B cell (primary cell): ENCODE results near the gene CNMD. TPM values are rescaled to one million over a fixed set of nuclear protein-coding genes. Genes with fewer than 3 reads are reported as not detected.

ENCODE experiments used
- ATAC-seq: fragments of 200-7000 bp; cut with Tn5 transposase; one replicate; pipeline ENCODE4 v1.10.0; 2021; ENCODE audit warnings: low read depth, mild to moderate bottlenecking, moderate number of reproducible peaks, moderate library complexity
- CTCF ChIA-PET: fragments of 350-600 bp; sonication (Branson Sonifier 250); formaldehyde crosslinking; loops from one replicate; lab custom pipeline; 2021; ENCODE audit warnings: antibody characterized with exemption, inconsistent platforms; lab: Charles Lee
- POLR2A ChIA-PET: fragments of 350-600 bp; sonication (Branson Sonifier 250); formaldehyde crosslinking; loops from one replicate; lab custom pipeline; 2021; ENCODE audit warnings: antibody characterized with exemption; lab: Charles Lee
- DNase-seq: peaks from one replicate; pipeline ENCODE4 v3.0.0; 2013
- H2AFZ ChIP-seq: 2 replicates; pipeline ENCODE4 v1.6.1; 2012; ENCODE audit warnings: mild to moderate bottlenecking, low read depth, low read length; ENCODE audit not compliant: insufficient read depth, poor library complexity, severe bottlenecking
- H3K27ac ChIP-seq, 2 donors: 1 replicate in 1 of 2; 2 replicates in 1 of 2; pipeline ENCODE4 v1.5.1; 2012 to 2013; ENCODE audit warnings: low read length in 2 of 2, mild to moderate bottlenecking in 2 of 2, moderate library complexity in 1 of 2
- H3K27me3 ChIP-seq, 4 experiments: fragments of 200-600 bp in 1 of 4; sonication (generic) in 1 of 4; replicated peaks in 1 of 4; 1 replicate in 2 of 4; 2 replicates in 2 of 4; pipeline versions ENCODE4 v1.6.1 to v1.7.0; 2013 to 2016; ENCODE audit warnings: low read length in 3 of 4, mild to moderate bottlenecking in 2 of 4, mixed read lengths in 1 of 4, moderate library complexity in 1 of 4; ENCODE audit not compliant: insufficient read depth in 4 of 4, control insufficient read depth in 3 of 4; ENCODE audit errors: control extremely low read depth in 1 of 4
- H3K36me3 ChIP-seq, 2 experiments: replicated peaks in 1 of 2; 1 replicate in 1 of 2; 2 replicates in 1 of 2; pipeline versions ENCODE4 v1.6.1 to v1.7.1; 2013; ENCODE audit warnings: low read length in 1 of 2; ENCODE audit not compliant: insufficient read depth in 2 of 2, control insufficient read depth in 1 of 2; ENCODE audit errors: control extremely low read depth in 1 of 2, extremely low read depth in 1 of 2
- H3K4me1 ChIP-seq, 2 donors: fragments of 200-600 bp in 1 of 2; sonication (generic) in 1 of 2; 1 replicate in 1 of 2; 2 replicates in 1 of 2; pipeline versions ENCODE4 v1.5.1 to v1.6.1; 2013 to 2017; ENCODE audit warnings: low read length in 2 of 2; ENCODE audit not compliant: control insufficient read depth in 2 of 2, insufficient read depth in 2 of 2
- H3K4me2 ChIP-seq: replicated peaks from 2 replicates; pipeline ENCODE3; 2012; ENCODE audit warnings: mild to moderate bottlenecking, low read depth, low read length; ENCODE audit not compliant: poor library complexity, severe bottlenecking
- H3K4me3 ChIP-seq, 5 experiments: fragments of 200-600 bp in 1 of 5; sonication (generic) in 1 of 5; 1 replicate in 3 of 5; 2 replicates in 2 of 5; pipeline versions ENCODE4 v1.5.1 to v1.7.0; 2011 to 2016; ENCODE audit warnings: low read length in 4 of 5, mild to moderate bottlenecking in 4 of 5, low read depth in 2 of 5, control low read depth in 1 of 5, moderate library complexity in 1 of 5; ENCODE audit not compliant: insufficient read depth in 1 of 5; ENCODE audit errors: control extremely low read depth in 1 of 5, extremely low read depth in 1 of 5
- H3K79me2 ChIP-seq: fragments of 200-600 bp; sonication (generic); one replicate; pipeline ENCODE4 v1.6.0; 2016; ENCODE audit warnings: low read length; ENCODE audit not compliant: control insufficient read depth, insufficient read depth
- H3K9ac ChIP-seq: fragments of 200-600 bp; sonication (generic); 2 replicates; pipeline ENCODE4 v1.6.1; 2017; ENCODE audit warnings: mild to moderate bottlenecking, low read length, moderate library complexity
- H3K9me3 ChIP-seq, 3 donors: one replicate each; pipeline versions ENCODE4 v1.6.1 to v1.7.1; 2013; ENCODE audit warnings: low read length in 2 of 3; ENCODE audit not compliant: control insufficient read depth in 2 of 3, insufficient read depth in 1 of 3; ENCODE audit errors: control extremely low read depth in 1 of 3
- H4K20me1 ChIP-seq: 2 replicates; pipeline ENCODE4 v1.6.0; 2012; ENCODE audit warnings: mild to moderate bottlenecking, low read length; ENCODE audit not compliant: insufficient read depth, control insufficient read depth, poor library complexity, severe bottlenecking
- H3K27ac Mint-ChIP-seq: one replicate; pipeline ENCODE4 v1.8.0; 2021; ENCODE audit warnings: mixed read lengths
- H3K27me3 Mint-ChIP-seq: one replicate; pipeline ENCODE4 v1.8.0; 2021; ENCODE audit warnings: mixed read lengths
- H3K4me1 Mint-ChIP-seq: one replicate; pipeline ENCODE4 v1.8.0; 2021; ENCODE audit warnings: mixed read lengths
- H3K4me3 Mint-ChIP-seq: one replicate; pipeline ENCODE4 v1.8.0; 2021; ENCODE audit warnings: mixed read lengths
- H3K9me3 Mint-ChIP-seq: one replicate; pipeline ENCODE4 v1.8.0; 2022; ENCODE audit warnings: mixed read lengths; ENCODE audit not compliant: insufficient read depth
- EZH2 ChIP-seq: IDR thresholded peaks from 2 replicates; pipeline ENCODE4 v1.6.1; 2012; ENCODE audit warnings: borderline replicate concordance, low read depth, mild to moderate bottlenecking, moderate library complexity, low read length; ENCODE audit not compliant: insufficient read depth, poor library complexity, severe bottlenecking
- WGBS: methylation state at CpG from one replicate; pipeline ENCODE4 v1.1.5; 2013; ENCODE audit warnings: missing lambda C conversion rate; ENCODE audit not compliant: insufficient coverage; 5-methylcytosine and 5-hydroxymethylcytosine counted together
- intact Hi-C: fragments of 100-400 bp; cut with micrococcal nuclease; formaldehyde crosslinking; loops from one replicate; pipeline ENCODE4 v1.10.0; 2022
- polyA plus RNA-seq: library from polyadenylated mRNA; depleted of rRNA; stranded (reverse); fragments of >200 nt; gene quantifications from 2 replicates; pipeline ENCODE4 v1.2.3, GENCODE V29; 2012
- total RNA-seq, 2 donors: library from RNA; stranded (reverse); fragments of 120-200 nt in 1 of 2; gene quantifications; 1 replicate in 1 of 2; 2 replicates in 1 of 2; pipeline versions ENCODE4 v1.2.3 to v1.2.4, GENCODE V29; 2013 to 2022
- TF ChIP-seq, protein P1 (sequence below): fragments of 200-600 bp; IDR thresholded peaks from one replicate; pipeline ENCODE4 v1.8.0; 2022; ENCODE audit warnings: antibody characterized with exemption, mild to moderate bottlenecking

Gene CNMD
- total and polyA plus RNA-seq, 2 donors (not counting 1 experiment from before 2014, with no cell fraction given): not detected

DNA sequence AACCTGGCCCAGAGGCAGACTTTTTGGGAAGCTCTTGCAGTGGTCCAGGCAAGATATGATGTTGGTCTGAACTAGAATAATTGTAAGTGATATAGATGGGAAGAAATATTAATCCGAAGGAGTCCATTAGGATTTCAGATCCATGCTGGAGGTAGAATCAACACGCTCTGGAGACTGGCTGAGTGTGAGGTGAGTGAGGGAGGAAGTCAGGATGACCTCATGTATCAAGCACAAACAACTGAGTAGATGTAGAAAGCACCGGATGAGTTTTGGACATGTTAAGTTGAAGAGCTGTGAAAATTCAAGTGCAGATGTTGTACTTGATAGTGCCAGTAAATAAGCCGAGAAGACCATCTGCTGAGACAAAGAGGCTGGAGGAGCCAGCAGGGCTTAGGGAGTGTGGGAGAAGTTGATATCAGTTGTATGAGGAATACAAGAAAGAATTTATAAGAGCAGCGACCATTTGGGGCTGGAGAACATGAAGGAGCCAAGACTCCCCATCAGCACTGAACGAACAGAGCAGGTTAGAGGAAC, 5.3 kb upstream of the CNMD start:
- DNase-seq: no peak
- 81% methylated on average over 6 of the region's 6 CpGs for WGBS
- peaks cover 54% of the 10 kb centered on the region for H3K27me3 Mint-ChIP-seq
- intact Hi-C loops: no loop called here
- Histone ChIP-seq H3K27ac (no peak overlapping the region), H3K79me2 (no peaks in the 10 kb centered on the region), H3K9me3 (peaks cover 0 to 6% (median 0%) of the 10 kb centered on the region in 3 donors), H3K9ac (no peak overlapping the region), H4K20me1 (no peaks in the 10 kb centered on the region), H3K4me1 (no peaks in the 10 kb centered on the region), H3K36me3 (no peaks in the 10 kb centered on the region), H2AFZ (no peak overlapping the region), H3K27me3 (peaks cover 0 to 15% (median 13%) of the 10 kb centered on the region in 4 experiments), H3K4me3 (no peak overlapping the region), H3K4me2 (no peak overlapping the region)
- no peak overlapping the region for H3K4me3 Mint-ChIP-seq
- CTCF ChIA-PET: no interaction called here
- H3K4me1 Mint-ChIP-seq: no peaks in the 10 kb centered on the region
- TF ChIP-seq, protein P1, sequence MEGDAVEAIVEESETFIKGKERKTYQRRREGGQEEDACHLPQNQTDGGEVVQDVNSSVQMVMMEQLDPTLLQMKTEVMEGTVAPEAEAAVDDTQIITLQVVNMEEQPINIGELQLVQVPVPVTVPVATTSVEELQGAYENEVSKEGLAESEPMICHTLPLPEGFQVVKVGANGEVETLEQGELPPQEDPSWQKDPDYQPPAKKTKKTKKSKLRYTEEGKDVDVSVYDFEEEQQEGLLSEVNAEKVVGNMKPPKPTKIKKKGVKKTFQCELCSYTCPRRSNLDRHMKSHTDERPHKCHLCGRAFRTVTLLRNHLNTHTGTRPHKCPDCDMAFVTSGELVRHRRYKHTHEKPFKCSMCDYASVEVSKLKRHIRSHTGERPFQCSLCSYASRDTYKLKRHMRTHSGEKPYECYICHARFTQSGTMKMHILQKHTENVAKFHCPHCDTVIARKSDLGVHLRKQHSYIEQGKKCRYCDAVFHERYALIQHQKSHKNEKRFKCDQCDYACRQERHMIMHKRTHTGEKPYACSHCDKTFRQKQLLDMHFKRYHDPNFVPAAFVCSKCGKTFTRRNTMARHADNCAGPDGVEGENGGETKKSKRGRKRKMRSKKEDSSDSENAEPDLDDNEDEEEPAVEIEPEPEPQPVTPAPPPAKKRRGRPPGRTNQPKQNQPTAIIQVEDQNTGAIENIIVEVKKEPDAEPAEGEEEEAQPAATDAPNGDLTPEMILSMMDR: no peak
- TF ChIP-seq EZH2: no peak
- H3K27ac Mint-ChIP-seq: no peak overlapping the region
- POLR2A ChIA-PET: no interaction called here
- no peaks in the 10 kb centered on the region for H3K9me3 Mint-ChIP-seq
- ATAC-seq: no peak

DNA sequence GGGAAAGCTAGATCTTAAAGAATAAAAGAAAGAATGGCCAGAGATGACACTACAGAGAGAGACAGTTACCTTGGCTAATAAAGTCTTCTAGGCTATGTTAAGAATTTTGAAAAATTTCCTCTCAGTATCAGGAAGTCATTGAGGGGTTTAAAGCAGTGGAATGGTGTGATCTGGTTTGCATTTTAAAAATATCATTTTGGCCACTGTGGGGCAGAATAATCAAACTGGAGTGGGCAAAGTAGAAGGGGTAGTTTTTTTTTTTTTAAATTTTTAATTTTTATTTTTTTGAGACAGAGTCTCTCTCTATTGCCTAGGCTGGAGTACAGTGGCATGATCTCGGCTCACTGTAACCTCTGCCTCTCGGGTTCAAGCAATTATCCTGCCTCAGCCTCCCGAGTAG, 4.4 kb upstream of the CNMD start:
- Histone ChIP-seq H3K27me3 (peaks cover 0 to 21% (median 16%) of the 10 kb centered on the region in 4 experiments), H3K27ac (no peak overlapping the region), H3K4me1 (peaks cover 8 to 9% of the 10 kb centered on the region in 2 donors), H3K4me3 (no peak overlapping the region), H2AFZ (no peak overlapping the region), H4K20me1 (no peaks in the 10 kb centered on the region), H3K4me2 (no peak overlapping the region), H3K9me3 (peaks cover 0 to 13% (median 0%) of the 10 kb centered on the region in 3 donors), H3K9ac (no peak overlapping the region), H3K79me2 (no peaks in the 10 kb centered on the region), H3K36me3 (no peaks in the 10 kb centered on the region)
- 92% methylated on average over 2 of the region's 3 CpGs for WGBS
- TF ChIP-seq, protein P1: no peak
- no peak for TF ChIP-seq EZH2
- ChIA-PET CTCF (no interaction called here), POLR2A (no interaction called here)
- DNase-seq (no peak), ATAC-seq (no peak)
- Mint-ChIP-seq H3K27ac (no peak overlapping the region), H3K9me3 (no peaks in the 10 kb centered on the region), H3K4me3 (no peak overlapping the region), H3K27me3 (peaks cover 52% of the 10 kb centered on the region), H3K4me1 (peaks cover 5% of the 10 kb centered on the region)
- intact Hi-C loops: no loop called here
